Measurements from ENCODE around the gene MED22.
"Not testable (repeated sequence)": the region's sequence is repeated elsewhere in the genome, so short reads cannot be mapped to it uniquely, and the experiment has no call there.

The MED22 gene

GRCh38 chr9:133303266-133304157 lies 44.4 kb downstream of the MED22 start:
- DNase-seq = no peak

GRCh38 chr9:133301253-133302230 lies 46.4 kb downstream of the MED22 start:
- DNase-seq = no peak

GRCh38 chr9:133299996-133300395 lies 47.9 kb downstream of the MED22 start:
- DNase-seq = not testable (repeated sequence)

- no peak for DNase-seq
Measured at GRCh38 chr9:133294257-133294656, 53.7 kb downstream of the MED22 start.

GRCh38 chr9:133290751-133291302 lies 57.1 kb downstream of the MED22 start:
- no peak for DNase-seq

All from activated CD4-positive, alpha-beta T cell treated with anti-CD3 and anti-CD28 coated beads, Interleukin-2, amount 50 U/mL, for 1 hour (primary cell).